GM19397 (cell line): ENCODE results near the gene MAN1A2.

Experiments used
- ATAC-seq: cut with Tn5 transposase; IDR thresholded peaks from one replicate; pipeline ENCODE4 v1.9.1; 2021; ENCODE audit warnings: mild to moderate bottlenecking, moderate library complexity; ENCODE audit not compliant: unreplicated experiment

Gene MAN1A2

GRCh38 chr1:117481410-117481809, 114.2 kb downstream of the MAN1A2 start:
- no peak for ATAC-seq

GRCh38 chr1:117493906-117494305, 126.7 kb downstream of the MAN1A2 start:
- ATAC-seq = no peak

GRCh38 chr1:117495068-117495467, 127.8 kb downstream of the MAN1A2 start:
- ATAC-seq = no peak

GRCh38 chr1:117499071-117499470, 131.8 kb downstream of the MAN1A2 start:
- no peak for ATAC-seq

- ATAC-seq = no peak
Measured at GRCh38 chr1:117500584-117500983, 133.3 kb downstream of the MAN1A2 start.

GRCh38 chr1:117501281-117501680, 134.0 kb downstream of the MAN1A2 start:
- no peak for ATAC-seq

- no peak for ATAC-seq
Measured at GRCh38 chr1:117511273-117511672, 144.0 kb downstream of the MAN1A2 start.

- no peak for ATAC-seq
Measured at GRCh38 chr1:117512728-117513321, 145.6 kb downstream of the MAN1A2 start.

- no peak for ATAC-seq
Measured at GRCh38 chr1:117523111-117523510, 155.9 kb downstream of the MAN1A2 start.

GRCh38 chr1:117527074-117527473, 159.8 kb downstream of the MAN1A2 start:
- no peak for ATAC-seq

GRCh38 chr1:117527566-117528102, 160.4 kb downstream of the MAN1A2 start:
- no peak for ATAC-seq

GRCh38 chr1:117529683-117530082, 162.4 kb downstream of the MAN1A2 start:
- ATAC-seq = no peak

- no peak for ATAC-seq
Measured at GRCh38 chr1:117531222-117531621, 164.0 kb downstream of the MAN1A2 start.

GRCh38 chr1:117534995-117535467, 167.8 kb downstream of the MAN1A2 start:
- peak; percentile 66 for ATAC-seq

- ATAC-seq = no peak
Measured at GRCh38 chr1:117535821-117536220, 168.6 kb downstream of the MAN1A2 start.

- no peak for ATAC-seq
Measured at GRCh38 chr1:117537291-117537920, 170.2 kb downstream of the MAN1A2 start.

- no peak for ATAC-seq
Measured at GRCh38 chr1:117540532-117540931, 173.3 kb downstream of the MAN1A2 start.

- ATAC-seq = no peak
Measured at GRCh38 chr1:117541003-117541402, 173.8 kb downstream of the MAN1A2 start.

GRCh38 chr1:117541585-117541984, 174.3 kb downstream of the MAN1A2 start:
- ATAC-seq = no peak

GRCh38 chr1:117544509-117545109, 177.4 kb downstream of the MAN1A2 start:
- ATAC-seq = no peak

GRCh38 chr1:117546467-117546866, 179.2 kb downstream of the MAN1A2 start:
- no peak for ATAC-seq

- ATAC-seq = no peak
Measured at GRCh38 chr1:117553471-117553870, 186.2 kb downstream of the MAN1A2 start.
